ENCODE measurements around the gene PKD1.

Gene PKD1

GRCh38 chr16:2155091-2155950 lies 19.6 kb upstream of the PKD1 start, which contains the start of gene TRAF7:
TSS of gene TRAF7 (plus strand) at chr16:2155782. CDS start at chr16:2163921, 8,139 bp downstream.
- Histone ChIP-seq H3K36me3 (ENCODE audit: insufficient read depth, insufficient read length, low read length) (peaks cover 64% of the 10 kb centered on the region), H3K9me3 (ENCODE audit: insufficient read depth, low read length) (no peaks in the 10 kb centered on the region), H3K9ac (ENCODE audit: insufficient read length, low read depth) (peak within 1 kb of the TSS; percentile 100), H3K4me3 (ENCODE audit: insufficient read length, low read depth) (peak within 1 kb of the TSS; percentile 100), H3K4me1 (ENCODE audit: insufficient read depth, insufficient read length) (peaks cover 52% of the 10 kb centered on the region), H3K27me3 (ENCODE audit: insufficient read depth, insufficient read length) (no peaks in the 10 kb centered on the region)
- TF ChIP-seq SUZ12 (IDR thresholded peaks at IDR 0.05; ENCODE audit: extremely low read depth, insufficient read depth, insufficient read length): no peak
- no peak for TF ChIP-seq ZNF274 (IDR thresholded peaks at IDR 0.05; ENCODE audit: low read depth, low read length)
- TF ChIP-seq YY1 (IDR thresholded peaks at IDR 0.05; ENCODE audit: insufficient read depth, insufficient read length): no peak
- peak; percentile 100 for DNase-seq (ENCODE audit: low read depth, low spot score)

- peaks cover 64% of the 10 kb centered on the region for H3K36me3 ChIP-seq (ENCODE audit: insufficient read depth, insufficient read length, low read length)
- TF ChIP-seq ZNF274 (IDR thresholded peaks at IDR 0.05; ENCODE audit: low read depth, low read length): no peak
- H3K4me3 ChIP-seq (ENCODE audit: insufficient read length, low read depth): peak overlapping the region; percentile 100
- no peak for DNase-seq (ENCODE audit: low read depth, low spot score)
- H3K9ac ChIP-seq (ENCODE audit: insufficient read length, low read depth): peak overlapping the region; percentile 100
- H3K27me3 ChIP-seq (ENCODE audit: insufficient read depth, insufficient read length): no peaks in the 10 kb centered on the region
- peaks cover 54% of the 10 kb centered on the region for H3K4me1 ChIP-seq (ENCODE audit: insufficient read depth, insufficient read length)
- no peaks in the 10 kb centered on the region for H3K9me3 ChIP-seq (ENCODE audit: insufficient read depth, low read length)
Measured at GRCh38 chr16:2154533-2155090, 18.9 kb upstream of the PKD1 start.

DNA sequence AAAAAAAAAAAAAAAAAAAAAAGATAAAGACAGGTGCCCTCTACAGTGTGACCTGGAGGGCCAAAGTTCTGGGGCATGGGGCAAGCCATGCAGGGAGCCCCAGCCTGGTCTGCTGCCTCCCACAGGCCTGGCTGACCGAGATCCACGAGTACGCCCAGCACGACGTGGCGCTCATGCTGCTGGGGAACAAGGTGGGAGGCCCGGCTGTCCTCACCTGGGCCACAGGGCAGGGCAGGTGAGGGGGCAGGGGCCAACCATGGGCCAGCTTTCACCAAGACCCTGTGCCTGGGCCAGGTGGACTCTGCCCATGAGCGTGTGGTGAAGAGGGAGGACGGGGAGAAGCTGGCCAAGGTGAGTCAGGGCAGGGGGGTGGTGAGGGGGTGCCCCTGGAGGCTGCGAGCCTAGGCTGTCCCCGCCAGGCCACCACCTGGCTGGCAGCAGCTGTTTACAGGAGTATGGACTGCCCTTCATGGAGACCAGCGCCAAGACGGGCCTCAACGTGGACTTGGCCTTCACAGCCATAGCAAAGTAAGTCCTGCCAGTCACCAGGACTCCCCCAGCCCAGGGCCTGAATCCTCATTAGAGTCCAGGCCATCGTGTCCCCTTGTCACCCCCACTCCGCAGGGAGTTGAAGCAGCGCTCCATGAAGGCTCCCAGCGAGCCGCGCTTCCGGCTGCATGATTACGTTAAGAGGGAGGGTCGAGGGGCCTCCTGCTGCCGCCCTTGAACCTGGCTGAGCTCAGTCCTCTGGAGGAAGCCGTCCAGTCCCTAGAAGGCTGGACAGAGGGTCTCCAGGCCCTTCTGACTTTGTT lies 17.2 kb upstream of the PKD1 start:
- TF ChIP-seq YY1 (IDR thresholded peaks at IDR 0.05; ENCODE audit: insufficient read depth, insufficient read length) (no peak), SUZ12 (IDR thresholded peaks at IDR 0.05; ENCODE audit: extremely low read depth, insufficient read depth, insufficient read length) (no peak), ZNF274 (IDR thresholded peaks at IDR 0.05; ENCODE audit: low read depth, low read length) (no peak)
- Histone ChIP-seq H3K9ac (ENCODE audit: insufficient read length, low read depth) (peak overlapping the region; percentile 100), H3K36me3 (ENCODE audit: insufficient read depth, insufficient read length, low read length) (peaks cover 53% of the 10 kb centered on the region), H3K4me1 (ENCODE audit: insufficient read depth, insufficient read length) (peaks cover 43% of the 10 kb centered on the region), H3K27me3 (ENCODE audit: insufficient read depth, insufficient read length) (no peaks in the 10 kb centered on the region), H3K4me3 (ENCODE audit: insufficient read length, low read depth) (peak overlapping the region; percentile 100), H3K9me3 (ENCODE audit: insufficient read depth, low read length) (no peaks in the 10 kb centered on the region)
- DNase-seq (ENCODE audit: low read depth, low spot score): no peak

GRCh38 chr16:2151188-2152091 lies 15.7 kb upstream of the PKD1 start:
- no peak for DNase-seq (ENCODE audit: low read depth, low spot score)
- Histone ChIP-seq H3K4me3 (ENCODE audit: insufficient read length, low read depth) (peak overlapping the region; percentile 1), H3K9me3 (ENCODE audit: insufficient read depth, low read length) (no peaks in the 10 kb centered on the region), H3K9ac (ENCODE audit: insufficient read length, low read depth) (peak overlapping the region; percentile 62), H3K36me3 (ENCODE audit: insufficient read depth, insufficient read length, low read length) (peaks cover 40% of the 10 kb centered on the region), H3K4me1 (ENCODE audit: insufficient read depth, insufficient read length) (peaks cover 41% of the 10 kb centered on the region), H3K27me3 (ENCODE audit: insufficient read depth, insufficient read length) (no peaks in the 10 kb centered on the region)
- TF ChIP-seq ZNF274 (IDR thresholded peaks at IDR 0.05; ENCODE audit: low read depth, low read length) (no peak), YY1 (IDR thresholded peaks at IDR 0.05; ENCODE audit: insufficient read depth, insufficient read length) (no peak), SUZ12 (IDR thresholded peaks at IDR 0.05; ENCODE audit: extremely low read depth, insufficient read depth, insufficient read length) (no peak)

GRCh38 chr16:2150418-2151187 lies 14.9 kb upstream of the PKD1 start:
- H3K9me3 ChIP-seq (ENCODE audit: insufficient read depth, low read length): no peaks in the 10 kb centered on the region
- no peaks in the 10 kb centered on the region for H3K27me3 ChIP-seq (ENCODE audit: insufficient read depth, insufficient read length)
- peaks cover 40% of the 10 kb centered on the region for H3K36me3 ChIP-seq (ENCODE audit: insufficient read depth, insufficient read length, low read length)
- peak; percentile 77 for DNase-seq (ENCODE audit: low read depth, low spot score)
- peak overlapping the region; percentile 74 for H3K9ac ChIP-seq (ENCODE audit: insufficient read length, low read depth)
- peak overlapping the region; percentile 58 for H3K4me3 ChIP-seq (ENCODE audit: insufficient read length, low read depth)
- TF ChIP-seq ZNF274 (IDR thresholded peaks at IDR 0.05; ENCODE audit: low read depth, low read length) (no peak), YY1 (IDR thresholded peaks at IDR 0.05; ENCODE audit: insufficient read depth, insufficient read length) (no peak), SUZ12 (IDR thresholded peaks at IDR 0.05; ENCODE audit: extremely low read depth, insufficient read depth, insufficient read length) (no peak)
- peaks cover 45% of the 10 kb centered on the region for H3K4me1 ChIP-seq (ENCODE audit: insufficient read depth, insufficient read length)
